ENCODE measurements around the gene MTRR.
"Not testable (repeated sequence)": the region's sequence is repeated elsewhere in the genome, so short reads cannot be mapped to it uniquely, and the experiment has no call there.

GRCh38 chr5:7911429-7911771 is 42.5 kb downstream of the MTRR start:
- TF ChIP-seq CTCF, POLR2A, POLR2AphosphoS5 (IDR thresholded peaks at IDR 0.05): not testable (repeated sequence)

Measured in sigmoid colon (tissue), 4 donors.